GM18499 (cell line): ENCODE data around the gene CARMIL1.
"Not testable (repeated sequence)": the region's sequence is repeated elsewhere in the genome, so short reads cannot be mapped to it uniquely, and the experiment has no call there.

Experiments
- ATAC-seq: cut with Tn5 transposase; IDR thresholded peaks from one replicate; pipeline ENCODE4 v1.9.1; 2021; ENCODE audit warnings: moderate number of reproducible peaks; ENCODE audit not compliant: insufficient read depth, unreplicated experiment

The CARMIL1 gene

GRCh38 chr6:25275436-25275835, 3.7 kb upstream of the CARMIL1 start:
- ATAC-seq, result no peak

GRCh38 chr6:25277386-25277785, 1.8 kb upstream of the CARMIL1 start:
- no peak for ATAC-seq

GRCh38 chr6:25277857-25278256, 1.3 kb upstream of the CARMIL1 start:
- ATAC-seq, result no peak

GRCh38 chr6:25278261-25278913, 787 bp upstream of the CARMIL1 start:
- no peak for ATAC-seq

GRCh38 chr6:25279748-25280343, 672 bp downstream of the CARMIL1 start:
- no peak for ATAC-seq

- ATAC-seq, result no peak
Measured at GRCh38 chr6:25280344-25281074, 1.3 kb downstream of the CARMIL1 start.

GRCh38 chr6:25286891-25287290, 7.7 kb downstream of the CARMIL1 start:
- no peak for ATAC-seq

- no peak for ATAC-seq
Measured at GRCh38 chr6:25287941-25288340, 8.8 kb downstream of the CARMIL1 start.

- ATAC-seq, result no peak
Measured at GRCh38 chr6:25288518-25288917, 9.3 kb downstream of the CARMIL1 start.

- no peak for ATAC-seq
Measured at GRCh38 chr6:25290306-25291060, 11.3 kb downstream of the CARMIL1 start.

GRCh38 chr6:25292384-25292783, 13.2 kb downstream of the CARMIL1 start:
- no peak for ATAC-seq

GRCh38 chr6:25295651-25296050, 16.5 kb downstream of the CARMIL1 start:
- no peak for ATAC-seq

- ATAC-seq, result no peak
Measured at GRCh38 chr6:25296217-25296905, 17.2 kb downstream of the CARMIL1 start.

GRCh38 chr6:25297039-25297441, 17.9 kb downstream of the CARMIL1 start:
- ATAC-seq, result no peak

- no peak for ATAC-seq
Measured at GRCh38 chr6:25297823-25298522, 18.8 kb downstream of the CARMIL1 start.

GRCh38 chr6:25298523-25298865, 19.3 kb downstream of the CARMIL1 start:
- not testable (repeated sequence) for ATAC-seq

GRCh38 chr6:25301362-25301761, 22.2 kb downstream of the CARMIL1 start:
- ATAC-seq, result no peak

GRCh38 chr6:25302151-25302550, 23.0 kb downstream of the CARMIL1 start:
- no peak for ATAC-seq

GRCh38 chr6:25302677-25303128, 23.5 kb downstream of the CARMIL1 start:
- no peak for ATAC-seq

- ATAC-seq, result no peak
Measured at GRCh38 chr6:25303254-25303653, 24.1 kb downstream of the CARMIL1 start.
